ENCODE data around the gene MCEMP1.

DNA sequence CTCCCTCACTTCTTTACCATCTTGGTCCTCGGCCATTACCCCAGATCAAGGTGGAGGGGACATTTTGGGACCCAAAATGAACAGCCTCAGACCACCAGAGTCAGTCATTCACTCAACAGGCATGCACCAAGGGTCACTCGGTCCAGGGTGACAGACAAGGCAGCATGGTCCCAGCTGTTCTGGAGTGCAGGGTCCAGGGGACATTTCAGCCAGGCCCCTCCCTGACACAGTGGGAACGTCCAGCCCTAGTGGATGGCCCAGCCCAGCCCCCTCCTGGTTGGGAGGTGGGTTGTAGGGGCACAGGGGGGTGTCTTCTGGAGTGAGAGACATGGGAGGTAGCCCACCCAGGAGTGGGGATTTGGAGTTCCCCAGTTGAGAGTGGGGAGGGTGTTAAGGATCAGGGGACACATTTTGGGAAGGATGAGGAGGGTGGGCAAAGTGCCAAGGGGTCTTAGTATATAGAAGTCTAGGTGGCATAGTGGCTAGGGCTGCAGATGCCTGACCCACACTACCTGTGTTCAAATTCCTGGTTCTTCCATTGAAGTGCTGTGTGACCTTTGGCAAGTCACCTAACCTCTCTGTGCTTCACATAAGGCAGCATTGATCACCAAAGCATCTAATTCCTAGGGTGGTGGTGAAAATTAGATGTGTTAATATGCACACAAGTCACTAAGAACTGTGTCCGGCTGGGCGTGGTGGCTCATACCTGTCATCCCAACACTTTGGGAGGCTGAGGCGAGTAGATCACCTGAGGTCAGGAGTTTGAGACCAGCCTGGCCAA, 27.6 kb downstream of the MCEMP1 start:
- TF ChIP-seq, protein P1, sequence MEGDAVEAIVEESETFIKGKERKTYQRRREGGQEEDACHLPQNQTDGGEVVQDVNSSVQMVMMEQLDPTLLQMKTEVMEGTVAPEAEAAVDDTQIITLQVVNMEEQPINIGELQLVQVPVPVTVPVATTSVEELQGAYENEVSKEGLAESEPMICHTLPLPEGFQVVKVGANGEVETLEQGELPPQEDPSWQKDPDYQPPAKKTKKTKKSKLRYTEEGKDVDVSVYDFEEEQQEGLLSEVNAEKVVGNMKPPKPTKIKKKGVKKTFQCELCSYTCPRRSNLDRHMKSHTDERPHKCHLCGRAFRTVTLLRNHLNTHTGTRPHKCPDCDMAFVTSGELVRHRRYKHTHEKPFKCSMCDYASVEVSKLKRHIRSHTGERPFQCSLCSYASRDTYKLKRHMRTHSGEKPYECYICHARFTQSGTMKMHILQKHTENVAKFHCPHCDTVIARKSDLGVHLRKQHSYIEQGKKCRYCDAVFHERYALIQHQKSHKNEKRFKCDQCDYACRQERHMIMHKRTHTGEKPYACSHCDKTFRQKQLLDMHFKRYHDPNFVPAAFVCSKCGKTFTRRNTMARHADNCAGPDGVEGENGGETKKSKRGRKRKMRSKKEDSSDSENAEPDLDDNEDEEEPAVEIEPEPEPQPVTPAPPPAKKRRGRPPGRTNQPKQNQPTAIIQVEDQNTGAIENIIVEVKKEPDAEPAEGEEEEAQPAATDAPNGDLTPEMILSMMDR (IDR thresholded peaks at IDR 0.05; ENCODE audit: insufficient read depth, low read length, poor library complexity, severe bottlenecking): no peak
- TF ChIP-seq EZH2phosphoT487 (conservative IDR thresholded peaks at IDR 0.05; ENCODE audit: low read length): no peak

Data from SU-DHL-6 (cell line).